Measurements from ENCODE around the gene IL20RB. TPM values are rescaled to one million over a fixed set of nuclear protein-coding genes. Genes with fewer than 3 reads are reported as not detected.

IL20RB gene
- polyA plus RNA-seq, 3 donors = 0.16 to 1.2 TPM; not detected in 1

- Histone ChIP-seq H3K4me3 (replicated peaks in 1 of 3; ENCODE audit: low read depth in 2 of 3, low read length in 3 of 3) (no peak overlapping the region), H3K79me2 (ENCODE audit: insufficient read depth, low read length) (no peaks in the 10 kb centered on the region), H3K4me2 (replicated peaks; ENCODE audit: extremely low read depth, low read length, poor library complexity, severe bottlenecking) (no peak overlapping the region), H4K20me1 (ENCODE audit: insufficient read depth, low read length) (no peaks in the 10 kb centered on the region), H3K27me3 (ENCODE audit: control insufficient read depth in 2 of 2, insufficient read depth in 2 of 2, low read length in 2 of 2) (no peaks in the 10 kb centered on the region), H3K9ac (ENCODE audit: insufficient read depth, low read length, poor library complexity, severe bottlenecking) (no peak overlapping the region), H2AFZ (ENCODE audit: insufficient read depth, low read depth, low read length, poor library complexity, severe bottlenecking) (no peak overlapping the region), H3K27ac (ENCODE audit: low read depth in 1 of 2, low read length in 2 of 2) (no peak overlapping the region), H3K4me1 (ENCODE audit: control insufficient read depth in 1 of 2, insufficient read depth in 2 of 2, low read length in 2 of 2) (peaks cover 0 to 5% of the 10 kb centered on the region in 2 donors), H3K9me3 (replicated peaks in 1 of 2; ENCODE audit: control insufficient read depth in 1 of 2, insufficient read depth in 1 of 2, low read length in 2 of 2) (no peaks in the 10 kb centered on the region), H3K36me3 (replicated peaks in 1 of 2; ENCODE audit: control insufficient read depth in 1 of 2, insufficient read depth in 2 of 2, low read length in 2 of 2) (peaks cover 0 to 6% of the 10 kb centered on the region in 2 donors)
- Mint-ChIP-seq H3K36me3 (peaks cover 7 to 10% of the 10 kb centered on the region in 2 donors), H3K9me3 (peaks cover 0 to 2% (median 0%) of the 10 kb centered on the region in 7 donors), H3K27ac (no peak overlapping the region), H3K4me3 (no peak overlapping the region), H3K27me3 (ENCODE audit: low read depth in 3 of 3) (peaks cover 0 to 2% (median 1%) of the 10 kb centered on the region in 3 donors), H3K4me1 (peaks cover 18% of the 10 kb centered on the region)
- WGBS (ENCODE audit: insufficient coverage) = no CpG with 5 or more reads among the region's 6 CpGs
- intact Hi-C loops (cut with micrococcal nuclease) = no loop called here
- no peak for DNase-seq
- TF ChIP-seq, protein P1, sequence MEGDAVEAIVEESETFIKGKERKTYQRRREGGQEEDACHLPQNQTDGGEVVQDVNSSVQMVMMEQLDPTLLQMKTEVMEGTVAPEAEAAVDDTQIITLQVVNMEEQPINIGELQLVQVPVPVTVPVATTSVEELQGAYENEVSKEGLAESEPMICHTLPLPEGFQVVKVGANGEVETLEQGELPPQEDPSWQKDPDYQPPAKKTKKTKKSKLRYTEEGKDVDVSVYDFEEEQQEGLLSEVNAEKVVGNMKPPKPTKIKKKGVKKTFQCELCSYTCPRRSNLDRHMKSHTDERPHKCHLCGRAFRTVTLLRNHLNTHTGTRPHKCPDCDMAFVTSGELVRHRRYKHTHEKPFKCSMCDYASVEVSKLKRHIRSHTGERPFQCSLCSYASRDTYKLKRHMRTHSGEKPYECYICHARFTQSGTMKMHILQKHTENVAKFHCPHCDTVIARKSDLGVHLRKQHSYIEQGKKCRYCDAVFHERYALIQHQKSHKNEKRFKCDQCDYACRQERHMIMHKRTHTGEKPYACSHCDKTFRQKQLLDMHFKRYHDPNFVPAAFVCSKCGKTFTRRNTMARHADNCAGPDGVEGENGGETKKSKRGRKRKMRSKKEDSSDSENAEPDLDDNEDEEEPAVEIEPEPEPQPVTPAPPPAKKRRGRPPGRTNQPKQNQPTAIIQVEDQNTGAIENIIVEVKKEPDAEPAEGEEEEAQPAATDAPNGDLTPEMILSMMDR (IDR thresholded peaks at IDR 0.05) = no peak
Observed at GRCh38 chr3:136959599-136959998, 1.8 kb downstream of the IL20RB start.

GRCh38 chr3:136960838-136961836, 3.4 kb downstream of the IL20RB start:
- Histone ChIP-seq H3K27ac (ENCODE audit: low read depth in 1 of 2, low read length in 2 of 2) (no peak overlapping the region), H3K9me3 (replicated peaks in 1 of 2; ENCODE audit: control insufficient read depth in 1 of 2, insufficient read depth in 1 of 2, low read length in 2 of 2) (no peaks in the 10 kb centered on the region), H3K79me2 (ENCODE audit: insufficient read depth, low read length) (no peaks in the 10 kb centered on the region), H3K27me3 (ENCODE audit: control insufficient read depth in 2 of 2, insufficient read depth in 2 of 2, low read length in 2 of 2) (no peaks in the 10 kb centered on the region), H2AFZ (ENCODE audit: insufficient read depth, low read depth, low read length, poor library complexity, severe bottlenecking) (no peak overlapping the region), H3K36me3 (replicated peaks in 1 of 2; ENCODE audit: control insufficient read depth in 1 of 2, insufficient read depth in 2 of 2, low read length in 2 of 2) (peaks cover 0 to 6% of the 10 kb centered on the region in 2 donors), H3K4me3 (replicated peaks in 1 of 3; ENCODE audit: low read depth in 2 of 3, low read length in 3 of 3) (no peak overlapping the region), H3K9ac (ENCODE audit: insufficient read depth, low read length, poor library complexity, severe bottlenecking) (no peak overlapping the region), H4K20me1 (ENCODE audit: insufficient read depth, low read length) (no peaks in the 10 kb centered on the region), H3K4me1 (ENCODE audit: control insufficient read depth in 1 of 2, insufficient read depth in 2 of 2, low read length in 2 of 2) (no peaks in the 10 kb centered on the region), H3K4me2 (replicated peaks; ENCODE audit: extremely low read depth, low read length, poor library complexity, severe bottlenecking) (no peak overlapping the region)
- 100% methylated on average over 2 of the region's 4 CpGs for WGBS (ENCODE audit: insufficient coverage)
- Mint-ChIP-seq H3K36me3 (peaks cover 7 to 10% of the 10 kb centered on the region in 2 donors), H3K27ac (peak overlapping the region in 1 of 7 donors; percentile 2), H3K4me3 (no peak overlapping the region), H3K4me1 (peaks cover 11% of the 10 kb centered on the region), H3K9me3 (peaks cover 0 to 2% (median 0%) of the 10 kb centered on the region in 7 donors), H3K27me3 (ENCODE audit: low read depth in 3 of 3) (peaks cover 0 to 1% (median 0%) of the 10 kb centered on the region in 3 donors)
- intact Hi-C loops (cut with micrococcal nuclease) = no loop called here
- TF ChIP-seq, protein P1 (IDR thresholded peaks at IDR 0.05) = no peak
- no peak for DNase-seq
